AG04450 (cell line): ENCODE measurements around the gene TEX2. TPM values are rescaled to one million over a fixed set of nuclear protein-coding genes. Genes with fewer than 3 reads are reported as not detected.

Source experiments
- CTCF ChIA-PET: fragments of 300-600, 350-600 bp; formaldehyde crosslinking; extraction: SDS; loops from one replicate; lab custom pipeline; 2022; ENCODE audit warnings: antibody characterized with exemption, inconsistent platforms; lab: Charles Lee
- POLR2A ChIA-PET: fragments of 350-600 bp; formaldehyde crosslinking; extraction: SDS; loops from one replicate; lab custom pipeline; 2021; ENCODE audit warnings: antibody characterized with exemption, inconsistent platforms; lab: Yijun Ruan, JAX
- DNase-seq: peaks from one replicate; pipeline ENCODE4 v3.0.0-alpha.2; 2011; ENCODE audit warnings: low read depth, low spot score
- H3K27ac ChIP-seq: one replicate; pipeline ENCODE4 v1.5.1; 2012; ENCODE audit warnings: low read depth, low read length, control low read depth
- H3K27me3 ChIP-seq: one replicate; pipeline ENCODE4 v1.6.0; 2012; ENCODE audit warnings: low read length; ENCODE audit not compliant: control insufficient read depth, insufficient read depth
- H3K4me3 ChIP-seq: 2 replicates; pipeline ENCODE4 v1.5.1; 2011; ENCODE audit warnings: mild to moderate bottlenecking, low read depth, low read length, control low read depth
- H3K9me3 ChIP-seq: 2 replicates; pipeline ENCODE4 v1.5.1; 2012; ENCODE audit warnings: low read length; ENCODE audit not compliant: control insufficient read depth, insufficient read depth
- polyA plus RNA-seq: library from polyadenylated mRNA; depleted of rRNA; stranded (reverse); fragments of >200 nt; gene quantifications from 2 replicates; pipeline ENCODE4 v1.2.3, GENCODE V29; 2011
- TF ChIP-seq, protein P1 (sequence below): IDR thresholded peaks from 2 replicates; pipeline ENCODE4 v1.5.1; 2011; ENCODE audit warnings: low read depth, low read length, control low read depth, inconsistent platforms

Gene TEX2
- polyA plus RNA-seq, 1 experiment = 27.9 TPM

DNA sequence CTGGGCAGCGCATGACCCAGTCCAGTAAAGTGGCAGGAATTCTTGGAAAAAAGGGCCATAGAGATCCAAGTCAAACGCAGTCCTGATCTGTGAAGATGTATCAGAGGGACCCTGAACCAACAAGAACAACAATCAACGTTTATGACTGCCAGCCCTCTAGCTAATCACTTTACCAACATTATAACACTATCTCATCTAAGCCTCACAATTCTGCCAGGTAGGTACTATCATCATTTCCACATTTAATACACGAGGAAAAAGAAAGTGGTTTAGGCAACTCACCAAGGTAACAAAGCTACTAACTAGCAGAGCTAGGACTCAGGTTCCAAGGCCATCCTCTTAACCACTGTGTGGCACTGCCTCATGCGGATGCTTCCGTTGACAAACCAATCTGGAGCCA, 28.1 kb downstream of the TEX2 start:
- CTCF ChIA-PET = interaction anchor here (2.1 kb wide), 1 partner anchor 102 kb away, joined by 10 read pairs; no protein-coding TSS in a partner anchor
- TF ChIP-seq, protein P1, sequence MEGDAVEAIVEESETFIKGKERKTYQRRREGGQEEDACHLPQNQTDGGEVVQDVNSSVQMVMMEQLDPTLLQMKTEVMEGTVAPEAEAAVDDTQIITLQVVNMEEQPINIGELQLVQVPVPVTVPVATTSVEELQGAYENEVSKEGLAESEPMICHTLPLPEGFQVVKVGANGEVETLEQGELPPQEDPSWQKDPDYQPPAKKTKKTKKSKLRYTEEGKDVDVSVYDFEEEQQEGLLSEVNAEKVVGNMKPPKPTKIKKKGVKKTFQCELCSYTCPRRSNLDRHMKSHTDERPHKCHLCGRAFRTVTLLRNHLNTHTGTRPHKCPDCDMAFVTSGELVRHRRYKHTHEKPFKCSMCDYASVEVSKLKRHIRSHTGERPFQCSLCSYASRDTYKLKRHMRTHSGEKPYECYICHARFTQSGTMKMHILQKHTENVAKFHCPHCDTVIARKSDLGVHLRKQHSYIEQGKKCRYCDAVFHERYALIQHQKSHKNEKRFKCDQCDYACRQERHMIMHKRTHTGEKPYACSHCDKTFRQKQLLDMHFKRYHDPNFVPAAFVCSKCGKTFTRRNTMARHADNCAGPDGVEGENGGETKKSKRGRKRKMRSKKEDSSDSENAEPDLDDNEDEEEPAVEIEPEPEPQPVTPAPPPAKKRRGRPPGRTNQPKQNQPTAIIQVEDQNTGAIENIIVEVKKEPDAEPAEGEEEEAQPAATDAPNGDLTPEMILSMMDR = no peak
- no peak for DNase-seq
- Histone ChIP-seq H3K27me3 (no peaks in the 10 kb centered on the region), H3K9me3 (no peaks in the 10 kb centered on the region), H3K4me3 (no peak overlapping the region), H3K27ac (no peak overlapping the region)
- POLR2A ChIA-PET = interaction anchor here (0.6 kb wide), 1 partner anchor 14 kb away, joined by 3 read pairs; no protein-coding TSS in a partner anchor

DNA sequence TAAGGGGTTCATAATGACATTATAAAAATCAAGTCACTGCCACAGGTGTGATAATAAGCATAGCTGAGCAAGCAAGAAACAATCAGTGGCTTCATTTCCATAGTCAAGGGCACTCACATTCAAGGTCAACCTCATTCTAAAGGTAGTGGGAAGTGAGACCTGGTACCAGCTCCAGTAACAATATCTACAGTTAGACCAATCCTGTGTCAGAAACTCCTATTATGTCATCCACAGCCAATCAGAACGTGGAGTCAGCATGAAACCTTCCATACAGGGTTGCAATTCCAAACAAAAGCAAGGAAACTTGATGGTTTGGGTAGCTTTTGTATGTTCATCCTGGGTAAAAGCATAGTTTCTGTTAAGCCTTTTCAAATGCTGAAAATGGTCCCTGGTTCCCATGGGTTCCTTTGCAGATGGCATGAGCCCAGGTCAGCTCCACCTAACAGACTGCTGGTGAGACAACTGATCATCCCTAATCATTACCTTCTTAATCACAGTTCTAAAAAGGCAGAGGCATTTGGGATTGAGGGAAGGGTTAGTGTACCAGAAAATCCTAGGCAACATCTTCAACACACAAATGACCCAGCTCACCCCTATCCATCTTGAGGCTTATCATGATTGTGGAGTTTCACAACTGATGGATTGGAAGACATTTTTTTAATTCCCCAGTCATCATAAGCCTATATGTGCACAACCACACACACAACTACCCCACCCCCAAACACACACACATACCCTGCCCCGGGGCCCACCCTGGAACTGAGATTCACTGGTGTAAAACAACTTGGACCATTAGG, 30.4 kb downstream of the TEX2 start:
- Histone ChIP-seq H3K4me3 (no peak overlapping the region), H3K27me3 (no peaks in the 10 kb centered on the region), H3K27ac (no peak overlapping the region), H3K9me3 (no peaks in the 10 kb centered on the region)
- no peak for DNase-seq
- TF ChIP-seq, protein P1 = no peak
- ChIA-PET CTCF (interaction anchor here (1.4 kb wide), 1 partner anchor 99 kb away, joined by 6 read pairs; no protein-coding TSS in a partner anchor), POLR2A (interaction anchor here (2.6 kb wide), 1 partner anchor 8 kb away, joined by 16 read pairs; no protein-coding TSS in a partner anchor)

DNA sequence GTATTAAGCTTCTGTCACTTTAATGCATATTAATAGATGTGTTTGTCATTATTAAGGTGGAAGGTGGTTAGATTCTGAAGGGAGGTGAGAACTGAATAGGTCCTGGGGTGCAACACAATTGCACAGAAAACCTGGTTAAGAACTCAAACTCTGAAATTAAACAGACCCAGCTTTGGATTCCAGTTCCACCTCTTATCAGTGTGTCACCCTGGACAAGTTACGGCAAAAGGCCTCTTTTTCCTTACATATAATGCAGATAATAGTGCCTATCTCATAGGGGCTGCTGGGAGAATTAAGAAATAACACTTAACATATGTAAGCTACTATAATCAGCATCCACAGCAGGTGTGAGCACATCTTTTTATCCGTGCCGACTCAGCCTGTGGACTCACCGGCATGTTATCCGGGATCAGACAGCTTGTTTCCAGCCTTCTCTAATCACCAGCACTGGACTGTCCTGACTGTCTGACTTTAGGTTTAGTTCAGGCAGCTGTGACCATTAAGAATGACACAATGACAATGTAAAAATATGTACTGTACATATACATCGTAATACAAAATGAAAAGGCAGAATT, 31.4 kb downstream of the TEX2 start:
- DNase-seq = no peak
- POLR2A ChIA-PET = interaction anchor here (1.5 to 2.6 kb wide), 2 partner anchors 9 to 86 kb away, joined by 10 to 16 read pairs; no protein-coding TSS in a partner anchor

DNA sequence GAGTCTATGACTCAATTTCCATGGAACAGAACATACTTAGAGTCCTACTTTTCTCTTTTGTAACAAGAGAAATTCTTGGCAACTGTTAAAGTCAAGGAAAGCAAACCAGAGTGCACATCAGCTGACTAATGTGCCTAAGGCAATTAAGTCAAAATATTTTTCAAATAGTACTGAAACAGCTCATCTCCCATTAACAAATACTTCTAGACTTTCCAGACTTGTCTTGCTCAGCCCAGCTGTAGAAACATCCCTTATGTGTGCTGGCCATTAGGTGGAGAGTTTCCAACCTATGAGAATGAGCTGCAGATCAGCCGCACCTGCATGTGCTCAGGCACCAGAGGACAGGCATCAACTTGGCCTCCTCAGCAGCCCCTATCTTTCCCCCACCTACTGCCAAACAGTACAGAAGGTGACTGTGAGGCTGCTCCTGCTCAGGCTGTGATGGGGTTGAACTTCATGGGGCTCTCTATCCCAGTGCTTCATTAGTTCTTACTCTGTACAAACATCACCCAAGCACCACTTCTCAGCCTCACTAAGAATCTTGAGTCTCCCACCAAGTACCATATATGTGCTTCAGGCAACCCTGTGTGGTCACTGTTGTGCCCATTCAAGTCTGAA, 32.2 kb downstream of the TEX2 start:
- CTCF ChIA-PET = no interaction called here
- POLR2A ChIA-PET = interaction anchor here (0.6 to 2.6 kb wide), 5 partner anchors 10 to 85 kb away, joined by 4 to 16 read pairs (median 6); partner anchors contain the start of gene TEX2
- Histone ChIP-seq H3K4me3 (no peak overlapping the region), H3K27me3 (no peaks in the 10 kb centered on the region), H3K27ac (peak overlapping the region; percentile 89), H3K9me3 (no peaks in the 10 kb centered on the region)
- TF ChIP-seq, protein P1 = 0 out of 2 replicates have a peak, but pooled peaks have one; percentile 13
- DNase-seq = peak; percentile 84

More for the DNA sequence above, 31.4 kb downstream of the TEX2 start:
- TF ChIP-seq, protein P1 = no peak
- Histone ChIP-seq H3K27ac (no peak overlapping the region), H3K9me3 (no peaks in the 10 kb centered on the region), H3K27me3 (no peaks in the 10 kb centered on the region), H3K4me3 (no peak overlapping the region)
- CTCF ChIA-PET = interaction anchor here (1.4 kb wide), 1 partner anchor 98 kb away, joined by 6 read pairs; no protein-coding TSS in a partner anchor
